UCSD-AML1 (cell line): ENCODE data around the gene PDE4D.
"Not testable (repeated sequence)": the region's sequence is repeated elsewhere in the genome, so short reads cannot be mapped to it uniquely, and the experiment has no call there.

Experiments used
- DNase-seq: peaks from one replicate; lab custom pipeline; 2025; ENCODE audit not compliant: unreplicated experiment; lab: John Stamatoyannopoulos, UW

Gene PDE4D

DNA sequence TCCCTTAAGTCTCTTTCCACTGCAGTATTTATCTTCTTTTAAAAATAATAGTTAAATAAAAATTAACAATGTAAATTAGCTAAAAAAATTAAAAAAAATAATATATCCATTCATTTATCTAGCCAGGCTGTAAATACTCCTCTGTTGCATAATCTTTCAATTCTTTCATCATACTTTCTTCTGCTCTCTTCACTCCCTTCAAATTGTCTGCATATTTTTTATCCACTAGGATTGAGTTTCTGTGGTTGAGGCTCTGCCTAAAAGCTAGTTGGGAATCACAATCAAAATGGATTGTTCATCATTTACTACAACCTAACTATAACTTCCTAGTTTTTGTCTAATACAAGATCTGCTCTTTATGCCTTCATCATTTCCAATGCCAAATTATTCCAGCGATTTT lies 182.2 kb downstream of the PDE4D start:
- DNase-seq = no peak

DNA sequence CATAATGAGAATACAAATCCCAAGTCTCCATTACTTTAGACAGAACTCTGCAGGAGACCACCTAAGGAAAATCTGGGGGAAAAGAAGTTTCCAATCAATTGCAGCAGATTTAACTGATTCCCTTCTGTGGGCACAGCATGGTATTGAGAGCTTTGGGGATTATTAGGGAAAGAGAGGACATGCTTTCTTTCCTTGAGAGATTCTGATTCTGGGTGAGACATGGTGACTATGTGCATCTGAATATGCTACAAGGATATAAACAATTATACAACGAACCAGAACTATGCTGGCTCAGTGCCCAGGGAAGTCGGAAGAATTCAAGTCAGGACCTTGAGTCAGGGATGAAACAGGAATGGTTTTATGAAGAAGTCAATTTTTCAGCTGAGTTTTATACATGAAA lies 183.7 kb downstream of the PDE4D start:
- no peak for DNase-seq

DNA sequence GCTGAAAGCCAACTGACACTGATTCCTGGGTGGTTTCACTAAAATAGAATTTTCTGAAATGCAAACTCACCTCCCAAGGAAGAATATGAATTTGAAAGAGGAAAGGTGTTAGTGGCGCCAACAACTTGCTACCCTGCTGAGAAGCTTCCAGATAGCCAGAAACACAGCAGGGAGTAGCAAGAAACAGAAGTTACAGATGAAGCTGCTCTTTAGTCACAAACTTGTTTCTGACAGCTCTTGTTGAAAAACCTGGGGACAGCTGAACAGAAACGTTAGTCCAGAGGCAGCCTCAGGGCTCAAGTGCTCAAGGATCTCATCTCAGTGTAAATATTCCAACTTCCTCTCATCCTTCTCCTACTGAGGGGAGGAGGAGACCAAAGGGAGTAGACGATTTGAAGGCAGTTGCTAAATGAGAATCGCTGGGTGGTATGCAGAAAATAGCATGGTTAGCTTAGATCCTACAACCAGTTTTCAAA lies 184.1 kb downstream of the PDE4D start:
- DNase-seq = no peak

DNA sequence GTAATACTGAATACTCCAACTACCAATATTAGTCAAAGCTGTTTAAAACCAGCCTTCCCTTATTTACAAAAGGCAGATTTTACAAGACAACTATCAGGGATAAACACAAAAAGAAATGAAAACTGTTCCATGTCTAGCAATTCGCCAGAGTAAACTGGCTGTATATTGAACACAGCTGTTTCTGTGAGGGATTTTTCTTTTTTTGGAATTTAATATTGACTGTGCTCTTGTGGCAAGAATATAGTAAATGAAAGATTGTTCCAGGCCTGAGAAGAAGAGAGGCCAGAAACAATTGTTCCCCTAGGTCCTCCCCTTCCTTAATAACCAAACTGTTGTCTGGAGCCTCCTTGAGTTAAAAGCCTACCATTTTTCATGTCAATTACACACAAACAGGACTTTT lies 188.6 kb downstream of the PDE4D start:
- no peak for DNase-seq

GRCh38 chr5:59703789-59704188 lies 189.7 kb downstream of the PDE4D start:
- no peak for DNase-seq

GRCh38 chr5:59698207-59699178 lies 195.0 kb downstream of the PDE4D start:
- no peak for DNase-seq

DNA sequence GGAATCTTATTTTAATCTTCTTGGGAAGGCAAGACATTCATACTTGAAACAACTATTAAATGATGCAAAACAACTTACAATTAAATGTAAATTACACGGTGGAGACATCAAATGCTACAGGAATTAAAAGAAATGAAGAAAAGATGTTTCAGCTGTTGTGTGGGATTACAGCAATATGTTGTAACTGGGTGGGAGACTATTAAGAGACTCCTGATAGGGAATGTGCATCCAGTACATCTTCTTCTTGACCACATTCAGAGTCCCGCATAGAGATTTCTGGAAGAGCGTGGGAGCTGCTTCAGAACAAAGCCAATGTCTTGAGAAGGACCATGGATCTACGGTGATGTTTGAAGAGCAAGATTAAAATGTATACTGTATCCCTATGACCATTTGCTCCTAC lies 199.1 kb downstream of the PDE4D start:
- no peak for DNase-seq

- DNase-seq = no peak
Measured at GRCh38 chr5:59693492-59694309, 199.8 kb downstream of the PDE4D start.

GRCh38 chr5:59685793-59686192 lies 207.7 kb downstream of the PDE4D start:
- no peak for DNase-seq

DNA sequence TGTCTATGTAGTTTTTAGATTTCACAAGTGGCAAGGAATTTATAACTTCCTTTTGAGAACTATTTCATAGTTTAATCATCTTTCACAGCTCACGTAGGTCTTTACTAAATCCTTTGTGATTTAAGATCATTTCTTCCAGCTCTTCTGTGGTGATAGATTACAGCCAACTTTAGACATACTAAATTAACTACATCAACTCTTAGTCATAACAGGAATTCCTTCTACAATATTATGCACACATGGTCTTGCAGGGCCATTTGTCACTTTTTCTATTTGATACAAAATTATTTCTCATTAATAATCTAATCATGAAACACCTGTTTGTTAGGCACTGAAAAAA lies 208.4 kb downstream of the PDE4D start:
- no peak for DNase-seq

GRCh38 chr5:59684388-59685190 lies 208.9 kb downstream of the PDE4D start:
- DNase-seq = no peak

DNA sequence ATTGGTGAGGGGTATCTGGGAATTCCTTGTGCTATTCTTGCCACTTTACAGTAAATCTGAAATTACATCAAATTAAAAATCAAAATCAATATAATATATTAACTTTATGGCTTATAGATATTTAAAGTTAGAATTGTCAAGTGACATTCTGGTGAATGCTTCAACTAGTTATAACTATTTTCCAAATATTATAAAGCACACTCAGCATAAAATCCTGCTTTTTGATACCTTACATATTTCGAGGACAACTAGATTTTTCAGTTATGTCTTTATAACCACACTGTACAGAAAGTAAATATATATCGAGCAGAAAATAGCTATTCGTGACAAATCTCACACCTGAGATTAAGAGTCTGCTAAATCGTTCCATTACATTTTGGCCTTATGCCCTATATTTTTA lies 210.2 kb downstream of the PDE4D start:
- DNase-seq = no peak

- DNase-seq = no peak
Measured at GRCh38 chr5:59682542-59682941, 211.0 kb downstream of the PDE4D start.

DNA sequence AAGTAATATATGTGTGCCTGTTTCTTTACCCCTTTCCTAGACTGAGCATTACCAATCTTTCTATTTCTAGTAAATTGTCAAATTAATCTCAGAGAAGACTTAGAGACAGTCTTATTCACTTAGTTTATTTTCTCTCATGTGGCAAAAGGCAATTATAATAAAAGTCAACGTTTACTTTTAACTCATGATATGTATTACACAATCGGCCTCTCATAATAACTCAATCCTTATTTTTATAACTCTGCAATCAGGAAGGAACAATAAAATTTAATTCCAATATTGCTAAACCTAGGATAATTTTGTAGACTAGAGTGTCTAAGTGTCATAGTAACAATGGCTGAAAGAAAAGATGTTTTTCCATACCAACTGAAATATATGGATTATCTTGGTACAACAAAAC lies 214.6 kb downstream of the PDE4D start:
- no peak for DNase-seq

GRCh38 chr5:59674763-59675162 lies 218.8 kb downstream of the PDE4D start:
- DNase-seq = no peak

GRCh38 chr5:59673438-59674058 lies 220.0 kb downstream of the PDE4D start:
- DNase-seq = no peak

GRCh38 chr5:59666440-59667068 lies 227.0 kb downstream of the PDE4D start:
- no peak for DNase-seq

DNA sequence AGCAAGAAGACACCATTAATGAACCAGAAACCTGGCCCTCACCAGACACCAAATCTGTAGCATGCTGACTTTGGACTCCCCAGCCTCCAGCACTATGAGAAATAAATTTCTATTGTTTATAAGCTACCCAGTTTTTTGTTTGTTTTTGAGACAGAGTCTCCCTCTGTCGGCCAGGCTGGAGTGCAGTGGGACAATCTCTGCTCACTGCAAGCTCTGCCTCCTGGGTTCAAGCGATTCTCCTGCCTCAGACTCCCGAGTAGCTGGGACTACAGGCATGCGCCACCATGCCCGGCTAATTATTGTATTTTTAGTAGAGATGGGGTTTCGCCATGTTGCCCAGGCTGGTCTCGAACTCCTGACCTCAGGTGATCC lies 227.7 kb downstream of the PDE4D start:
- not testable (repeated sequence) for DNase-seq

- no peak for DNase-seq
Measured at GRCh38 chr5:59665086-59665831, 228.3 kb downstream of the PDE4D start.
